ENCODE results near the gene ELF1.

- TF ChIP-seq EZH2 (optimal IDR thresholded peaks at IDR 0.05; ENCODE audit: low read depth, low read length) (no peak), CTCF (IDR thresholded peaks at IDR 0.05; ENCODE audit: low read length) (no peak), EZH2phosphoT487 (IDR thresholded peaks at IDR 0.05; ENCODE audit: low read length) (no peak)
Measured at GRCh38 chr13:40971321-40971720, 47.8 kb downstream of the ELF1 start.

All from MM.1S (cell line).